Epithelial cell of proximal tubule (primary cell): ENCODE results near the gene TBC1D1. TPM values are rescaled to one million over a fixed set of nuclear protein-coding genes. Genes with fewer than 3 reads are reported as not detected.

ENCODE experiments used
- DNase-seq: peaks from one replicate; pipeline ENCODE4 v3.0.0-alpha.2; 2011; ENCODE audit warnings: low read depth
- H3K4me3 ChIP-seq: 2 replicates; pipeline ENCODE4 v1.5.1; 2011; ENCODE audit warnings: low read depth, mild to moderate bottlenecking, low read length
- CTCF ChIP-seq: conservative IDR thresholded peaks from 2 replicates; pipeline ENCODE4 v1.5.1; 2012; ENCODE audit warnings: low read depth, mild to moderate bottlenecking, low read length
- total RNA-seq: library from RNA; depleted of rRNA; stranded (reverse); fragments of >200 nt; gene quantifications from 2 replicates; pipeline ENCODE4 v1.2.3, GENCODE V29; 2015

TBC1D1 gene
- total RNA-seq, 1 donor from 2014 or later = 157 TPM

GRCh38 chr4:38058151-38058550, 167.3 kb downstream of the TBC1D1 start:
- no peak for TF ChIP-seq CTCF
- no peak for DNase-seq
- no peak overlapping the region for H3K4me3 ChIP-seq

- no peak for DNase-seq
- peak; percentile 2 for TF ChIP-seq CTCF
- no peak overlapping the region for H3K4me3 ChIP-seq
These were observed 170.0 kb downstream of the TBC1D1 start for GRCh38 chr4:38060829-38061431.

DNA sequence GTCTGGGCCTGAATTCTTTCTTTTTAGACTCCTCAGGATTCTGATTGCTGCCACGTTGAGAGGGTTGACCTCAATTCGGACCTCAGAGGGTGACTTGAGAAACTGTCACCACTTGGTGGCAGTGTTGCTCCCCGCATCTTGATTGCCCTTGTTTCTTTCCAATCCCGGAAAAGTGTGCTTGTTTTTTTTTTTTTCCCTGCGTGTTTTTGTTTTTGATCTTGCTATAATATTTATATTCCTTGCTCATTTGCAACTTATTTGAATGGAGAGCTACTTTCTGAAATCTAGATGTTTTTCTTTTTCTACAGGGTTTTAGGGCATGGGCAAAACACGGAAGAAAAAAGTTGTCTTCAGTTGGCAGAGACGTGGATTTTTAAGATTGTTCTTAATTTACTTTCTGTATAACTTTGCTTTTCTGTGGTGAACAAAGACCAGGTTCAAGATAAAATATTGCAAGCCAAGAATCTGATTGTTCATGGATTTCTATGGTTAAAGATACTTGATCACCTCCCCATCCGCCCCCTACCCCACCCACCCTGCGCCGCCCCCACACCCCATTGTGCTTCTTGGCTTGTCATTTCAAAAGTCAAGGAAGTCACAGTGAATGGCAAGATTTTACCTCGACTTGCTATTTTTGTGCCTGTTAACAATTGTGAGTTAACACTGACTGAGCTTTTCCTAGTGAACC, 171.3 kb downstream of the TBC1D1 start:
- TF ChIP-seq CTCF = peak; percentile 87
- DNase-seq = no peak
- peak overlapping the region; percentile 25 for H3K4me3 ChIP-seq

- no peak overlapping the region for H3K4me3 ChIP-seq
- no peak for DNase-seq
- TF ChIP-seq CTCF = no peak
These were observed 171.9 kb downstream of the TBC1D1 start for GRCh38 chr4:38062776-38063097.

- DNase-seq = no peak
- no peak overlapping the region for H3K4me3 ChIP-seq
- TF ChIP-seq CTCF = no peak
These were observed 174.3 kb downstream of the TBC1D1 start for GRCh38 chr4:38065176-38065575.

DNA sequence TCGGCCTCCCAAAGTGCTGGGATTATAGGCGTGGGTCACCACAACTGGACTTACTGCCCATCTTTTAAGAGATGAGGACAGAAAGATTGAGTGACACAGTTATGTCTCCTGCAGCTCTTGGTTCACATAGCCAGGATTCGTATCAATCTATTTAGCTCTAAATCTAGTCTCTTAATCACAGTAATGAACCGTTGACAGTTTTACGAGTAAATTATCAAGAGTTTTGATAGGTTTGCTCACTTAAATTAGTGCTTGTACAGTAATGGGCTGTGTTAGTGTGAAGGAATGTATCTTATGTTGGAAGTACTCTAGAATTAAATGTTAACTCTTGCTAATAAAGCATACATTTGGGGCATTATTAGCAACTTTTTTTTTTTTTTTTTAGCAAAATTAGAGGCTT, 175.0 kb downstream of the TBC1D1 start:
- TF ChIP-seq CTCF = no peak
- no peak for DNase-seq
- H3K4me3 ChIP-seq = no peak overlapping the region

DNA sequence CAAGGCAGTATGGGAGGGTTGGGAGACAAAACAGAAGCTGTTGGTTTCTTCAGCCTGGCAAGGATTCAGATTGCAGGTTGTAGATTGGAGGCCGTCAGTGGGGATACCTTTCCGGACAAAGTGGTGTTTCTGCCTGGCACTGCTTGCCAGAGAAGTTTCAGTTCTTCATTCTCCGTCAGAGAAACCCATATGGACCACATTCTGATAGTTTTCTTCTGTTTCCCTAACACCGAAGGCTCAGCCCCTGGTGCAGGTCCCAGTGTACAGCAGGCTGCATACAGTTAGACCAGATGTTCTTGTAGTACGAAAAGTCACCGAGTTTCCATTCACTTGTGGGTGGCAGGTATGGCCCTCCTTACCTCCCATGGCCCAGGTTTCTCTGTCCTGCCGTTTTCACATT, 176.6 kb downstream of the TBC1D1 start:
- no peak for TF ChIP-seq CTCF
- no peak for DNase-seq
- no peak overlapping the region for H3K4me3 ChIP-seq
